ENCODE measurements around the gene SYTL2.

GRCh38 chr11:85668157-85668556 is 142.8 kb downstream of the SYTL2 start:
- no peak for TF ChIP-seq CTCF (IDR thresholded peaks at IDR 0.05)
- no peak for TF ChIP-seq POLR2A (IDR thresholded peaks at IDR 0.05)
